BJ (cell line): ENCODE measurements around the gene ZNF598. TPM values are rescaled to one million over a fixed set of nuclear protein-coding genes. Genes with fewer than 3 reads are reported as not detected.

Experiments used
- CTCF ChIA-PET: fragments of 350-600 bp; formaldehyde crosslinking; extraction: SDS; loops from one replicate; lab custom pipeline; 2021; ENCODE audit warnings: antibody characterized with exemption, inconsistent platforms; lab: Yijun Ruan, JAX
- POLR2A ChIA-PET: fragments of 300-600 bp; sonication (Branson Sonifier 250); formaldehyde crosslinking; extraction: SDS; loops from one replicate; lab custom pipeline; 2021; ENCODE audit warnings: antibody characterized with exemption; lab: Charles Lee
- DNase-seq: peaks from one replicate; pipeline ENCODE4 v3.0.0-alpha.2; 2011; ENCODE audit warnings: low read depth
- H3K27me3 ChIP-seq: 2 replicates; pipeline ENCODE4 v1.6.0; 2011; ENCODE audit warnings: low read length; ENCODE audit not compliant: control insufficient read depth, insufficient read depth
- H3K36me3 ChIP-seq: 2 replicates; pipeline ENCODE4 v1.5.1; 2011; ENCODE audit warnings: low read length; ENCODE audit not compliant: control insufficient read depth, insufficient read depth
- H3K4me3 ChIP-seq: 2 replicates; pipeline ENCODE4 v1.5.1; 2011; ENCODE audit warnings: low read depth, mild to moderate bottlenecking, control low read depth, low read length
- polyA plus RNA-seq: library from polyadenylated mRNA; depleted of rRNA; stranded (reverse); fragments of >200 nt; gene quantifications from 2 replicates; pipeline ENCODE4 v1.2.3, GENCODE V29; 2011; rRNA removed
- small RNA-seq: library from RNA; depleted of rRNA; stranded (forward); fragments of <200 nt; gene quantifications from one replicate; pipeline ENCODE3, GENCODE V24; 2012; ENCODE audit warnings: low replicate concordance, low read depth; ENCODE audit not compliant: insufficient read length
- TF ChIP-seq, protein P1 (sequence below): IDR thresholded peaks from 2 replicates; pipeline ENCODE4 v1.5.1; 2011; ENCODE audit warnings: low read depth, mild to moderate bottlenecking, control low read depth, inconsistent platforms, low read length, moderate library complexity; ENCODE audit not compliant: insufficient read depth

The ZNF598 gene
- polyA plus RNA-seq, 1 experiment = 23.0 TPM

DNA sequence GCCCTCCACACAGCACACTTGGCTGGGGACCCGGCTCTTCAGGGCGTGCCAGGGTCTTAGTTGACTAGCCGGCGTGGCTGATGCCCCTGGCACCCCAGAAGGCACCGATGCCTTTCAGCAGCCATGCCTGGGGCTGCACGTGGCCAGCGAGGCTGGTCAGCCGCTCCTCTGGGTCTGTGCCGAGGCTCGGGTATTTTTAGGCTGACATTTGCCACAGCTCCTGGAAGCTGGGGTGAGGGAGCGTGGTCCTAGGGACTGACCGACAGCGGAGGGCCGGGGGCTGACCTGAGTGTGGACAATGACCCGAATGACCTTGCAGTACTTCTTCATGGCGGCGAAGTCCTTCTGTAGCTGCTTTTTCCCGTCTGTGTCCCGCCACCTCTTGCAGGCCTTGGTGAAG, 59.1 kb downstream of the ZNF598 start:
- CTCF ChIA-PET = interaction anchor here (1.1 to 1.7 kb wide), 2 partner anchors 8 to 53 kb away, joined by 3 read pairs; no protein-coding TSS in a partner anchor
- POLR2A ChIA-PET = no interaction called here
- H3K4me3 ChIP-seq = no peak overlapping the region
- no peaks in the 10 kb centered on the region for H3K36me3 ChIP-seq
- DNase-seq = no peak
- H3K27me3 ChIP-seq = no peaks in the 10 kb centered on the region
- TF ChIP-seq, protein P1, sequence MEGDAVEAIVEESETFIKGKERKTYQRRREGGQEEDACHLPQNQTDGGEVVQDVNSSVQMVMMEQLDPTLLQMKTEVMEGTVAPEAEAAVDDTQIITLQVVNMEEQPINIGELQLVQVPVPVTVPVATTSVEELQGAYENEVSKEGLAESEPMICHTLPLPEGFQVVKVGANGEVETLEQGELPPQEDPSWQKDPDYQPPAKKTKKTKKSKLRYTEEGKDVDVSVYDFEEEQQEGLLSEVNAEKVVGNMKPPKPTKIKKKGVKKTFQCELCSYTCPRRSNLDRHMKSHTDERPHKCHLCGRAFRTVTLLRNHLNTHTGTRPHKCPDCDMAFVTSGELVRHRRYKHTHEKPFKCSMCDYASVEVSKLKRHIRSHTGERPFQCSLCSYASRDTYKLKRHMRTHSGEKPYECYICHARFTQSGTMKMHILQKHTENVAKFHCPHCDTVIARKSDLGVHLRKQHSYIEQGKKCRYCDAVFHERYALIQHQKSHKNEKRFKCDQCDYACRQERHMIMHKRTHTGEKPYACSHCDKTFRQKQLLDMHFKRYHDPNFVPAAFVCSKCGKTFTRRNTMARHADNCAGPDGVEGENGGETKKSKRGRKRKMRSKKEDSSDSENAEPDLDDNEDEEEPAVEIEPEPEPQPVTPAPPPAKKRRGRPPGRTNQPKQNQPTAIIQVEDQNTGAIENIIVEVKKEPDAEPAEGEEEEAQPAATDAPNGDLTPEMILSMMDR = no peak

GRCh38 chr16:1950047-1950446, 59.6 kb downstream of the ZNF598 start:
- TF ChIP-seq, protein P1 = no peak
- POLR2A ChIA-PET = no interaction called here
- no peak for DNase-seq

DNA sequence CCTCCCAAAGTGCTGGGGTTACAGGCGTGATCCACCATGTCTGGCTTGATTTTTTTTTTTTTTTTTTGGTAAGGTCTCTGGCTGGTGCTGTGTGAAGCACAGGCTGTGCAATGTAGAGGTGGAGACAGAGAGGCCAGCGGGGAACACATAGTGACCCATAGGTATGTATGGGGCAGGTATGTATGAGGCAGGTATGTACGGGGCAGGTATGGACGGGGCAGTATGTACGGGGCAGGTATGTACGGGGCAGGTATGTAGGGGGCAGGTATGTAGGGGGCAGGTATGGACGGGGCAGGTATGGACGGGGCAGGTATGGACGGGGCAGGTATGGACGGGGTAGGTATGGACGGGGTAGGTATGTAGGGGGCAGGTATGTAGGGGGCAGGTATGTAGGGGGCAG, 60.1 kb downstream of the ZNF598 start:
- DNase-seq = no peak

More at GRCh38 chr16:1950047-1950446, 59.6 kb downstream of the ZNF598 start:
- Histone ChIP-seq H3K36me3 (no peaks in the 10 kb centered on the region), H3K4me3 (no peak overlapping the region), H3K27me3 (no peaks in the 10 kb centered on the region)
- CTCF ChIA-PET = interaction anchor here (1.1 to 1.7 kb wide), 2 partner anchors 9 to 53 kb away, joined by 3 read pairs; no protein-coding TSS in a partner anchor

More for the DNA sequence above, 60.1 kb downstream of the ZNF598 start:
- Histone ChIP-seq H3K36me3 (no peaks in the 10 kb centered on the region), H3K4me3 (no peak overlapping the region), H3K27me3 (no peaks in the 10 kb centered on the region)
- POLR2A ChIA-PET = interaction anchor here (0.7 kb wide), 1 partner anchor 206 kb away, joined by 22 read pairs; no protein-coding TSS in a partner anchor
- CTCF ChIA-PET = interaction anchor here (0.6 to 0.7 kb wide), 2 partner anchors 11 to 410 kb away, joined by 3 to 5 read pairs; no protein-coding TSS in a partner anchor
- TF ChIP-seq, protein P1 = no peak

Small RNAs within 50 kb of the gene (small RNA-seq; reads per million reads assigned to genes)
- gene AC005363.2 (not detected), gene RN7SL219P (not detected), gene SNORA10 (not detected), gene SNORA64 (not detected)

Other genes with a start within 250 kb of the ZNF598 start
- gene NME3, start 238.3 kb downstream of the ZNF598 start, polyA plus RNA-seq = 20.3 and 34.3 TPM in 2 replicates
- 2.9 and 4.0 TPM in 2 replicates for gene EME2, start 237.0 kb downstream of the ZNF598 start, polyA plus RNA-seq
- gene MRPS34, start 236.7 kb downstream of the ZNF598 start, polyA plus RNA-seq = 64.2 and 69.6 TPM in 2 replicates
- gene SPSB3, start 227.2 kb downstream of the ZNF598 start, polyA plus RNA-seq = 15.0 and 36.5 TPM in 2 replicates
- 27.9 and 38.0 TPM in 2 replicates for gene NUBP2, start 226.9 kb downstream of the ZNF598 start, polyA plus RNA-seq
- not detected in 2 replicates for gene IGFALS, start 216.1 kb downstream of the ZNF598 start, polyA plus RNA-seq
- 32.2 and 51.6 TPM in 2 replicates for gene HAGH, start 183.0 kb downstream of the ZNF598 start, polyA plus RNA-seq
- gene FAHD1, start 182.6 kb downstream of the ZNF598 start, polyA plus RNA-seq = 52.5 and 53.1 TPM in 2 replicates
- 0.25 and 0.28 TPM in 2 replicates for gene MEIOB, start 137.7 kb downstream of the ZNF598 start, polyA plus RNA-seq
- not detected in 2 replicates for gene HS3ST6, start 91.4 kb downstream of the ZNF598 start, polyA plus RNA-seq
- 44.4 and 61.9 TPM in 2 replicates for gene MSRB1, start 66.6 kb downstream of the ZNF598 start, polyA plus RNA-seq
- gene RPL3L, start 55.1 kb downstream of the ZNF598 start, polyA plus RNA-seq = not detected in 2 replicates
- 155 and 183 TPM in 2 replicates for gene NDUFB10, start 50.3 kb downstream of the ZNF598 start, polyA plus RNA-seq
- 3,098 and 4,041 TPM in 2 replicates for gene RPS2, start 45.0 kb downstream of the ZNF598 start, polyA plus RNA-seq
- gene RNF151, start 43.0 kb downstream of the ZNF598 start, polyA plus RNA-seq = not detected in 2 replicates
- 16.5 and 33.1 TPM in 2 replicates for gene TBL3, start 37.8 kb downstream of the ZNF598 start, polyA plus RNA-seq
- gene NOXO1, start 28.4 kb downstream of the ZNF598 start, polyA plus RNA-seq = 0.17 TPM in 1 of 2 replicates, not detected in the other
- gene GFER, start 25.6 kb downstream of the ZNF598 start, polyA plus RNA-seq = 14.6 and 19.8 TPM in 2 replicates
- 2.5 and 3.3 TPM in 2 replicates for gene SYNGR3, start 19.9 kb downstream of the ZNF598 start, polyA plus RNA-seq
- 0.26 and 0.33 TPM in 2 replicates for gene NPW, start 10.0 kb upstream of the ZNF598 start, polyA plus RNA-seq
- gene NHERF2, start 17.1 kb upstream of the ZNF598 start, polyA plus RNA-seq = 62.1 and 107 TPM in 2 replicates
- gene NTHL1, start 38.0 kb upstream of the ZNF598 start, polyA plus RNA-seq = 14.6 and 21.0 TPM in 2 replicates
- 30.5 and 66.3 TPM in 2 replicates for gene TSC2, start 38.2 kb upstream of the ZNF598 start, polyA plus RNA-seq
- gene PKD1, start 126.1 kb upstream of the ZNF598 start, polyA plus RNA-seq = 40.1 and 76.1 TPM in 2 replicates
- 0.36 and 0.67 TPM in 2 replicates for gene RAB26, start 138.8 kb upstream of the ZNF598 start, polyA plus RNA-seq
- 37.0 and 68.1 TPM in 2 replicates for gene TRAF7, start 146.0 kb upstream of the ZNF598 start, polyA plus RNA-seq
- gene CASKIN1, start 186.8 kb upstream of the ZNF598 start, polyA plus RNA-seq = 0.01 and 0.02 TPM in 2 replicates
- 40.0 and 62.7 TPM in 2 replicates for gene MLST8, start 195.6 kb upstream of the ZNF598 start, polyA plus RNA-seq
- 1.5 and 1.7 TPM in 2 replicates for gene BRICD5, start 201.0 kb upstream of the ZNF598 start, polyA plus RNA-seq
- 6.1 and 7.7 TPM in 2 replicates for gene PGP, start 205.0 kb upstream of the ZNF598 start, polyA plus RNA-seq
- 11.3 and 17.6 TPM in 2 replicates for gene E4F1, start 213.8 kb upstream of the ZNF598 start, polyA plus RNA-seq
- 0.33 and 0.38 TPM in 2 replicates for gene DNASE1L2, start 226.6 kb upstream of the ZNF598 start, polyA plus RNA-seq
- 36.9 and 63.9 TPM in 2 replicates for gene ECI1, start 241.8 kb upstream of the ZNF598 start, polyA plus RNA-seq